Heart left ventricle (tissue), 13 donors: ENCODE measurements around the gene ATRNL1.

Source experiments
- CTCF ChIP-seq, 12 donors: fragments of 200-600 bp; sonication (generic) in 4 of 12; IDR thresholded peaks; one replicate each; pipeline versions ENCODE4 v1.5.0 to v1.8.0; 2018 to 2022; ENCODE audit warnings: antibody characterized with exemption in 12 of 12, mild to moderate bottlenecking in 5 of 12
- POLR2A ChIP-seq, 2 donors: fragments of 450-650 bp; IDR thresholded peaks; one replicate each; pipeline ENCODE4 v1.6.1; 2017; ENCODE audit warnings: antibody characterized with exemption in 2 of 2, mild to moderate bottlenecking in 2 of 2, moderate library complexity in 2 of 2
- donor health status: ischemic (EF 13 %, LVEDD 7.1; RV severe dilation, severe dysfunction).
- donor health status: DM: no; HTN: yes; CAD: no.
- donor health status: DM: no; HTN: no; CAD: no.
- donor health status: ischemic (EF 25% LVEDD 6.9; RV normal size, moderate dysfunction).
- donor health status: ischemic (EF 25% LVEDD 5.7; RV mildly dilated, moderate dysfunction).
- donor health status: ischemic (EF 35%, LVEDD 5.7; RV mildly dilated, moderate dysfunction).
- donor health status: nonischemic (EF 11% LVEDD 7.7; RV severe dilation, severe dysfunction).
- donor health status: DM: yes; HTN: yes; CAD: no.
- donor health status: PGD.
- donor health status: ischemic (EF 29% LVEDD 5.4; RV normal size, mild dysfunction).
- donor health status: nonischemic (EF 23%, LVEDD 6.1; RV moderate dilation, normal function).

GRCh38 chr10:115659616-115660015 lies 566.5 kb downstream of the ATRNL1 start:
- TF ChIP-seq CTCF (IDR thresholded peaks at IDR 0.05): no peak
- TF ChIP-seq POLR2A (IDR thresholded peaks at IDR 0.05): no peak
